ENCODE results near the gene NRL.
A peak's percentile ranks its signal among the peaks of the same experiment; 100 is the strongest.
"Not testable (repeated sequence)": the region's sequence is repeated elsewhere in the genome, so short reads cannot be mapped to it uniquely, and the experiment has no call there.

Gene NRL

GRCh38 chr14:24122898-24123297 is 8.1 kb upstream of the NRL start:
- DNase-seq = no peak

DNA sequence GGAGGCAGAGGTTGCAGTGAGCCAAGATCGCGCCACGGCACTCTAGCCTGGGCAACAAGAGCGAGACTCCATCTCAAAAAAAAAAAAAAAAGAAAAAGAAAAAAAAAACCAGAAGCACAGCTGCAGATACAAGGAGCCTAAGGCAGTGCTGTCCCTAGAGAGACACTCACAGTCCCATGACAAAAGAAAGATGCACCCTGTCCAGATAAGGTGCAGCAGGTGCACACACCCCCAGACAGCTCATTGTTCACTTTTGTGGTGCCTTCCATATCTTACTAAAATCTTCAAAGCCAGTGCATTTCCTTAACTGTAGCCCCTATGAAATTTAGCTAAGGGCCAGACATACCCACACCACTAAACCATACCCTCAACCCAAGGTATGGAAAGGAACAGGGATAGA is 7.7 kb upstream of the NRL start:
- no peak for DNase-seq

- no peak for DNase-seq
These were observed 6.5 kb upstream of the NRL start for GRCh38 chr14:24121210-24121609.

- DNase-seq = no peak
These were observed 4.9 kb upstream of the NRL start for GRCh38 chr14:24119691-24120090.

DNA sequence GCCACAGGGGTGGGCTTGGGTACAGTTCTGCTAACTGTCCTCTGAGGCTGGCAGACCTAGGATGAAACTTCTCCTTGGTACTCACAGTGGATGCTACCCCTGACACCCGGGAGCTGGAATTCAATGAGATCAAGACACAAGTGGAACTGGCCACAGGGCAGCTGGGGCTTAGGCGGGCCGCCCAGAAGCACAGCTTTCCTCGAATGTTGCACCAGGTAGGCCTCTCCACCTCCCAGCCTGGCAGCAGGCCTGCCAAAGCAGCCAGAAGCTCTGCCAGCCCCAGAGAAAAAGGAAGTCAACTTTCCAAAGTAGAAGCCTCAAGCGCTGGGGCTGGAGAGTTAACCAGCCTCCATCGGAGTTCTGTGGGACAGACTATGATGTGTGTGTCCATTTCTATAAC is 2.4 kb upstream of the NRL start:
- DNase-seq = no peak

DNA sequence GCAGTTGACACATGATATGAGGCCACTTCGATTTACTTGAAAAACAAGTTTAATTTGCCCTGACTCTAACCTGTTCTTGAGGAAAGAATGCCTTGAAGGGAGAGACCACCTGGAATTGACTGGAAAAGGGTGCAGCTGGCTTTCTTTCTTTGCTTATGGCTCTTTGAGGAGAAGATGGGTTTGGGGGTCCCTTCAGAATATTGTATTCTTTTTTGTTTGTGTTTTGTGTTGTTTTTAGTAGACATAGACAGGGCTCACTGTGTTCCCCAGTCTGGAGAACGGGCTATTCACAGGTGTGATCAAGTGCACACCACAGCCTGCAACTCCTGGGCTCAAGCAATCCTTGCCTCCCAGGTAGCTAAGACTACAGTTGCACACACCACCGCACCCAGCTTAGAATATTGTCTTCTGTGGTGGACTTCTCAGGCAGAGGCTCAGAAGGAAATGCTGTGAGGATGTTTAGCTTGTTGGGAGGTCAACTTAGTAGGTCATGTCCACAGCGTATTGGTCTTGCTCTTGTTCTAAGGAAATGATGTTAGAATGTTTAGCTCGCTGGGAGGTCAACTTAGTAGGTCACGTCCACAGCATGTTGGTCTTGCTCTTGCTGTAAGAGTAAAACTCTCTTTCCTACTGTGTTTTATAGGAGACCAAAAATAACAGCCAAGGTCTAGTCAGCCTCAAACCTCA is 1.5 kb upstream of the NRL start:
- no peak for DNase-seq

- no peak for DNase-seq
These were observed 826 bp upstream of the NRL start for GRCh38 chr14:24115422-24116127.

- DNase-seq = peak; percentile 76
These were observed 783 bp downstream of the NRL start for GRCh38 chr14:24113801-24114531.

- DNase-seq = no peak
These were observed 1.4 kb downstream of the NRL start for GRCh38 chr14:24113379-24113800.

GRCh38 chr14:24110523-24110922 is 4.2 kb downstream of the NRL start:
- DNase-seq = no peak

DNA sequence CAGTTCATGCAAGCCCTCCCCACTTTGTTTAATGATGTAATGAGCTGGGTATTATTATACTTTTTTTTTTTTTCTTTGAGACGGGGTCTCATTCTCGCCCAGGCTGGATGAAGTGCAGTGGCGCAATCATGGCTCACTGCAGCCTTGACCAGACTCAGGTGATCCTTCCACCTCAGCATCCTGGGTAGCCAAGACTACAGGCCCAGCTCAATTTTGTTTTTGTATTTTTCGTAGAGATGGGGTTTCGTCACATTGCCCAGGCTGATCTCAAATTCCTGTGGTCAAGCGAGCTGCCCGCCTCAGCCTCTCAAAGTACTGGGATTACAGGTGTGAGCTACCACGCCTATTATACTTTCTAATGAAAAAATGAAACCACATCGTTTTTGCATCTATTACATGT is 4.7 kb downstream of the NRL start:
- DNase-seq = no peak

DNA sequence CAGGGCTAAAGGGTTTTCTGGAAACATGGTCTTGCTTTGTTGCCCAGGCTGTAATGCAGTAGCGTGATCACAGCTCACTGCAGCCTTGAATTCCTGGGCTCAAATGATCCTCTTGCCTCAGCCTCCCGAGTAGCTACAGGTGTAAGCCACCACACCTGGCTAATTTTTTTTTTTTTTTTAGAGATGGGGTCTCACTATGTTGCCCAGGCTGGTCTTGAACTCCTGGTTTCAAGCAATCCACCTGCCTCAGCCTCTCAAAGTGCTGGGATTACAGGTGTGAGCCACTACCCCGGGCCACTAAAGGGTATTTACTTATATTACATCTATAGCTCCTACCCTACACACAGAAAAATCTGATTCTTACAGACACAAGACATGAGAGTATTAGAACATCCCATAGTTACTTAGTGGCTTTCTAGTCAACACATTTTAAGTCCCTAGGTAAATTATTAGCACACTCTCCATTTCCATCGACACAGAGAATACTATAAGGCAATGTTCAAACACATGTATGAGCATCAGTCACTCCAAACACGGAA is 6.3 kb downstream of the NRL start:
- DNase-seq = no peak

- DNase-seq = no peak
These were observed 8.0 kb downstream of the NRL start for GRCh38 chr14:24106672-24107271.

DNA sequence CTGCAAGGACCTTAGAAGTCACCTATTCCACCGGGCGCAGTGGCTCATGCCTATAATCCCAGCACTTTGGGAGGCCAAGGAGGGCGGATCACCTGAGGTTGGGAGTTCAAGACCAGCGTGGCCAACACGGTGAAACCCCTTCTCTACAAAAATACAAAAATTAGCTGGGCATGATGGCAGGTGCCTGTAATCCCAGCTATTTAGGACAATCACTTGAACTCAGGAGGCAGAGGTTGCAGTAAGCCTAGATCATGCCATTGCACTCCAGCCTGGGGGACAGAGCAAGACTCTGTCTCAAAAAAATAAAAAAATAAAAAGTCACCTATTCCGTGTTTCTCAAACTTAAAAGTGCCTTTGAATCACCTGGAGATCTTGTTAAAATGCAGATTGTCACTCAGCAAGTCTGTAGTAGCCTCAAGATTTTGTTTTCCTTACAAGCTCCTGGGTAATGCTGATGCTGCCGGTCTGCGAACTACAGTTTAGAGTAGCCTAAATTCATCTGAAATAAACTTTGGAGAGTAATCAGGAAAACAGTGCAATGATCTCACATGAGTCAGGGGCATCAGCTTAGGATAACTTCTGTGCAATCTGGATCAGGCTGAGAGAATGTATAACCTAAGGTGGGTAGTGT is 9.0 kb downstream of the NRL start:
- not testable (repeated sequence) for DNase-seq

GRCh38 chr14:24103451-24103850 is 11.3 kb downstream of the NRL start:
- no peak for DNase-seq

DNA sequence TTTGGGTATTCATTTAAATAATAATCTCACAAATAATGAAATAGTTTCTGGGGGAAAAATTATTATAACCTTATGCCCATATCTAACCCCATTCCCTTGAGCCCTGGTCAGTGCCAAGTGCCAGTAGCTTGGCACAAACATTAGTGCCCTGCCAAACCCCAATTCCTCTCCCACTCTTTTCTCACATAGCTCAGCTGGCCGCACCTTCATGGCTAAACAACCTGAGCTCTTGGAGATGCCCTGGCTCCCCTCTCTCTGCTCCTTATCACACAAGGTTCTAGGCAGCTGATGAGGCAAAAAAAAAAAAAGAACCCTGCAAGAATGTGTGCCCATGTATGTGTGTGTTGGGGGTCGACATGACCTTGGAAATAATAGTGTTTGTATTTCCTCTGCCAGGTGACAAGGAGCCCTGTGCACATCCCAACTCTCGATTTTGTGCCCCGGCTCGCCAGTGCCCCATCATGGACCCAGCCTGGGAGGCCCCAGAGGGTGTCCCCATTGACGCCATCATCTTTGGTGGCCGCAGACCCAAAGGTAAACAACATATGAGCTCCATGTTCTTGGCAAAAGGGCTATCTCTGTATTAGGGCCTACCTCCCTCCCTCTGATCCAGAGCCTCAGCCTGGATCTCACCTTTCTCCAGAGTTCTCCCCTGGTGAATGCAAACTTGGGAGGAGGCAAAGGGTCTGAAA is 12.2 kb downstream of the NRL start:
- DNase-seq = no peak

- no peak for DNase-seq
These were observed 13.7 kb downstream of the NRL start for GRCh38 chr14:24100982-24101494.

DNA sequence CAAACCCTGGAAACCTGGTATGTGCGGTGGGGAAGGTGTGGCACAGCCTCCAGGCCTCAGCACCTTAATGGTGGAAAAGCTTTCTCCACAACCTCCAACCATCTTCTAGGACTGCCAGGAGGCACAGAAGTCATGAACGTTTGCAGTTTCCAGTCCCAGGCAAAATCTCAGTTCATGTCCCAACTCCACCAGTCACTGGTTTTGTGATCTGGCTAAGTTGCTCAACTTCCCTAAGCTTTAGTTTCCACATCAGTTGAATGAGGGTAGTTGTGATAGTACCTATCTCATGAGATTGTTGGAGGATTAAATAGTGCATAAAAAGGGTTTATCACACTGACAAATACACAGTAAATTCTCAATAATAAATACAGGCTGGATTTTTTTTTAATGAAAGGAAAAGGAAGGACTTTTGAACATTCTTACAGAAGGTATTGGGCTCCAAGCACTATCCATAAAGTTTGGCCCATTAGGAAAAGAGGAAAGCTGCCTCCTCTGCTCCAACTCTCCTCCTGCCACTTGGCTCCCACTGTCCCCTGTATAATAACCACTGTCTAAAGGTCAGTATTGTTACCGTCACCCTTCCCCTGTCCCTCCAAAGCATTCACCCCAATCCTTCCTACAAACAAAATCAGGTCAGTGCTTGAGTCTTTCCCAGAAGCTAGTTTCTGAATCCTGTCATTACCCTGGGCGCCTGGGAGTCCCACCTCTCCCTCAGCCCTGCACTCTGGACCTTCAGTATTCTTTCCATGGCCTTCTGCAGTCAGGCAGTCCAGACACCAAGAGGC is 14.4 kb downstream of the NRL start:
- no peak for DNase-seq

- DNase-seq = no peak
These were observed 15.6 kb downstream of the NRL start for GRCh38 chr14:24098927-24099813.

All from NCI-H748 treated with DMSO at 0.1 percent for 48 hours (cell line).